ENCODE results near the gene MYBPC1.
"Not testable (repeated sequence)": the region's sequence is repeated elsewhere in the genome, so short reads cannot be mapped to it uniquely, and the experiment has no call there.

Gene MYBPC1

GRCh38 chr12:101594700-101595099 is at the start of gene MYBPC1:
Gene MYBPC1 (plus strand): TSS chr12:101594971. CDS start chr12:101595071, 100 bp downstream.
- DNase-seq (ENCODE audit: low read depth in 2 of 2): no peak

GRCh38 chr12:101551362-101552114 is 43.2 kb upstream of the MYBPC1 start:
- no peak for DNase-seq (ENCODE audit: low read depth in 2 of 2)

- DNase-seq (ENCODE audit: low read depth in 2 of 2): no peak
These were observed 42.5 kb upstream of the MYBPC1 start for GRCh38 chr12:101552277-101552676.

GRCh38 chr12:101557094-101557493 is 37.7 kb upstream of the MYBPC1 start:
- DNase-seq (ENCODE audit: low read depth in 2 of 2): no peak

GRCh38 chr12:101558726-101559125 is 36.0 kb upstream of the MYBPC1 start:
- DNase-seq (ENCODE audit: low read depth in 2 of 2): not testable (repeated sequence)

- DNase-seq (ENCODE audit: low read depth in 2 of 2): no peak
These were observed 31.6 kb upstream of the MYBPC1 start for GRCh38 chr12:101563212-101563611.

GRCh38 chr12:101564912-101565311 is 29.9 kb upstream of the MYBPC1 start:
- no peak for DNase-seq (ENCODE audit: low read depth in 2 of 2)

- DNase-seq (ENCODE audit: low read depth in 2 of 2): no peak
These were observed 28.5 kb upstream of the MYBPC1 start for GRCh38 chr12:101566318-101566717.

GRCh38 chr12:101567918-101568317 is 26.9 kb upstream of the MYBPC1 start:
- DNase-seq (ENCODE audit: low read depth in 2 of 2): no peak

- no peak for DNase-seq (ENCODE audit: low read depth in 2 of 2)
These were observed 24.7 kb upstream of the MYBPC1 start for GRCh38 chr12:101570047-101570446.

GRCh38 chr12:101571105-101571504 is 23.7 kb upstream of the MYBPC1 start:
- no peak for DNase-seq (ENCODE audit: low read depth in 2 of 2)

- DNase-seq (ENCODE audit: low read depth in 2 of 2): no peak
These were observed 21.0 kb upstream of the MYBPC1 start for GRCh38 chr12:101573743-101574142.

GRCh38 chr12:101578417-101578816 is 16.4 kb upstream of the MYBPC1 start:
- no peak for DNase-seq (ENCODE audit: low read depth in 2 of 2)

- no peak for DNase-seq (ENCODE audit: low read depth in 2 of 2)
These were observed 13.6 kb upstream of the MYBPC1 start for GRCh38 chr12:101581190-101581589.

- DNase-seq (ENCODE audit: low read depth in 2 of 2): no peak
These were observed 11.8 kb upstream of the MYBPC1 start for GRCh38 chr12:101582937-101583336.

GRCh38 chr12:101590383-101590782 is 4.4 kb upstream of the MYBPC1 start:
- DNase-seq (ENCODE audit: low read depth in 2 of 2): no peak

- DNase-seq (ENCODE audit: low read depth in 2 of 2): no peak
These were observed 3.0 kb upstream of the MYBPC1 start for GRCh38 chr12:101591781-101592180.

- no peak for DNase-seq (ENCODE audit: low read depth in 2 of 2)
These were observed 2.3 kb upstream of the MYBPC1 start for GRCh38 chr12:101592448-101592847.

- DNase-seq (ENCODE audit: low read depth in 2 of 2): no peak
These were observed 1.9 kb upstream of the MYBPC1 start for GRCh38 chr12:101592921-101593320.

- DNase-seq (ENCODE audit: low read depth in 2 of 2): no peak
These were observed 1.4 kb downstream of the MYBPC1 start for GRCh38 chr12:101596172-101596571.

- DNase-seq (ENCODE audit: low read depth in 2 of 2): no peak
These were observed 2.4 kb downstream of the MYBPC1 start for GRCh38 chr12:101597164-101597563.

- no peak for DNase-seq (ENCODE audit: low read depth in 2 of 2)
These were observed 3.7 kb downstream of the MYBPC1 start for GRCh38 chr12:101598483-101598882.

GRCh38 chr12:101599311-101599710 is 4.5 kb downstream of the MYBPC1 start:
- no peak for DNase-seq (ENCODE audit: low read depth in 2 of 2)
